GM18517 (cell line): Measurements from ENCODE around the gene NCR2.

Experiments
- ATAC-seq: cut with Tn5 transposase; IDR thresholded peaks from one replicate; pipeline ENCODE4 v1.9.1; 2021; ENCODE audit warnings: mild to moderate bottlenecking, moderate library complexity; ENCODE audit not compliant: unreplicated experiment

NCR2 gene

DNA sequence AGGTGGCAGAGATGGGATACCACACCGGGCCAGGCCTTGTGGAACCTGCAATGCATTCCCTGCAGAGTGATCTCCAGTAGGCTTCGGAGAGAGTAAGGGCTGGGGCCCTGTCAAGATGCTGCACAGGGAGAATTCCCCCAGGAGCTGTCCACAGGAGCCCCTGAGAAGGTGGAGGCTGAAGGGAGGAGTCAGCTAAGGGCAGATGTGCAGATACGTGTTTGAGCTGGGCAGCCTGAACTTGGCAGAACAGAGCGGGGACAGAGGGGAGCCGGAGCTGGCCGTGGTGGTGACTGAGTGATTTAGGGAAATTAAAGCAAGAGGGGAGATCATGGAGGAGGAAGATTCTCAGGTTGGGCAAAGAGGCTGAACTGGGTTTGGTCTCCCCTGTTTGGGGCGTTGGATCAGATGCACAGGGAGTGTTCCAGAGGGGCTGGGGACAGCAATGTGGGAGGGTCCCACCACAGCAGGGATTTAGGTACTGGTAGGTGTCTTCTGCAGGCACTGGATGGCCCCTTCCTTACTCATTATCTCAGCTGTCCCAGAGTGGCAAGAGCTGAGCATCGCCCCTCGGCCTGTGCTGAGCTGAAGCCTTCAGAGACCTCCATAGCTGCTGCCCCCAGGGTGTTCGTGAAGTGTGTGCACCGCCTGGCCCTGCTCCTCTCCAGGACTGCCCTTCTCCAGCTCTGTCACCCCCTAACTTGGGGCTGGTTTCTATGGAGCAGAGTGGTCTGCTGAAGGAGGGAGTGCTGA, 3.8 kb upstream of the NCR2 start:
- ATAC-seq, result no peak

DNA sequence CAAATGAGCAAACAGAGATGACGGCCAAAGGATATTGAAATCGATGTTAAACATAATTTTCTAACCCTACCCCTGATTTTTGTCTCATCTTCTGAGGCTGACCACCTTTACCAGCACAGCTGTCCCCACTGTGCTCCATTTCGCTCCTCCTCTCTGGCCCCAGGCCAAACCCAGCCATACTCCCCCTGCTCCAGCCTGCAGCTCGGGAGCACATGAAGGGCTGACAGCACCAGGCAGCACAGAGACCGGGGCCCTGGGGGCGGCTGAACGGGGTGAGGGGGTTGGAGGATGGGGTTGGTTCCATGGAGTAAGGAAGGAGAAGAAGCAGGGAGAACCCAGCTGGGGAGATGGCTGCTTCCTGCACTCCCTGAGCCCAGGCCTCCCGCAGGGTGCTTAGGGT, 3.2 kb upstream of the NCR2 start:
- ATAC-seq, result no peak

DNA sequence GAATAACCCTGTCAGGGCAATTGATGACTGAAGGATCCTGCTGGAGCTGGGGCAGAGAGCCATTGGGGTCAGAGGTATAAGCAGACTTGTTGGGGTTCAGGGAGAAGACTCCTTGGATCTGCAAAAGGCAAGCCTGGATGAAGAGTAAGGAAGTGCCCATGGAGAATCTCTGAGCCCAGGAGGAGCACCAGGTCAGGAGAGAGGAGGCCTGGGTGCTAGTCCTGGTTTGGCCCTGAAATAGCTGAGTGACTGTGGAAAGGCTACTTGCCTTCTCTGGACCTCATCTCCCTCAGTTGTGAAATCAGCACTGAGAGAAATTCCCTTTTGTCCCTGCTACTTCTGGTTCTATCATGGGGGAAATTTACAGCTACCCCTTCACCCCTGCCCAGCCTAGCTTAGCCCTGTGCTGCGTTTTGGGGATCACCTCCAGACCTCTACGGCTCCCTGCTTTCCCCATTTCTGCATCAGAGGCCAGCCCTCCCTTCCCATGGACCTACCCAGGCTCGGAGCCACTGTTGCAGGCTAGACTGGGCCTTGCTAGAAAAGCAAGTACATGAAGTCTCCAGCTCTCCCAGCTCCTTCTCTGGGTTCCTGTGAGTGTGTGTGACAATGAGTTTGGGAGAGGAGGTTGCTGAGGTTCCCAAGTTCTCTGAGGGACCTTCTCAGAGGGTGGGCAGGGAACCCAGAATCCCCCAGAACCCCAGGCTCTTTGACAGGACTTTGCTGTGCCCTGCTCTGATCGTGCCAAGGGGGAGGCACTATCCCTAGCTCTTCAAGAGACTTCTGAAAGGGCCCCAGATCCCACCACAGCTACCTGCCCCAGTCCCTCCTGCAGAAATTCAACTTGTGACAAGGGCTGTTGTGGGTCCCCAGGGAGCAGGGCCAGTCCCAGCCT, 2.3 kb upstream of the NCR2 start:
- ATAC-seq, result no peak

DNA sequence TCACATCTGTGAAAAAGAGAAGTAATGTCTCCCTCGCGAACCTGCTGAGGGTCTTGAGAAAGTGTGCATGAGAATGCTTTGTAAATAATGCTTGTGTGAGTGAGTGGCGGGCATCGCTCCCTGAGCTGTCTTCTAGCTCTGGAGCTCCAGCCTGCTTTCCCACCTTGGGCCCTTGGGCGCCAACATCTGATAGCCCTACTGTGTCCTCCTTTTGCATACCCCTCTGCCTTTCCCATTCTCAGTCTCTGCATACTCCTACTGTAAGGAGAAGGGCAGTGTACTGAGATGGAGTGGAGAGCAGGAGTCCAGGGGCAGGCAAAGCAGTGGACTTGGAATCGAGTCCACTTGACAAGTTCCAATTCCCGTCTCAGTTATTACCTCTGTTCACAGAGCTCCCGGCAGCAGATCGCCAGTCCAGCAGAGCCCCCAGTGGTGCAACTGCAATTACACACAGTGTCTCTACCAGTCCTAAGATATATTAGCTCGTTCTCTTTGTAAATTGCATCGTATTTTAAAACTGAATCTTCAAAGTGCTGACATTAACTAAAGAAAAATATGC, 847 bp upstream of the NCR2 start:
- ATAC-seq, result no peak

DNA sequence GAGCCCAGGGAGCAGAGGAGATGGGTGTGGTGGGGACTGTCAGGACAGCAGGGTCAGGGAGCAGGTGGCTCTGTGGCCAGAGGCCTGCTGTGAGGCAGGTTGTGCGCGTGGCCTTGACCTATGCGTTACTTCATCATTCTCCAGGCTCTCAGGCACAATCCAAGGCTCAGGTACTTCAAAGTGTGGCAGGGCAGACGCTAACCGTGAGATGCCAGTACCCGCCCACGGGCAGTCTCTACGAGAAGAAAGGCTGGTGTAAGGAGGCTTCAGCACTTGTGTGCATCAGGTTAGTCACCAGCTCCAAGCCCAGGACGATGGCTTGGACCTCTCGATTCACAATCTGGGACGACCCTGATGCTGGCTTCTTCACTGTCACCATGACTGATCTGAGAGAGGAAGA, 535 bp downstream of the NCR2 start:
- ATAC-seq, result no peak

DNA sequence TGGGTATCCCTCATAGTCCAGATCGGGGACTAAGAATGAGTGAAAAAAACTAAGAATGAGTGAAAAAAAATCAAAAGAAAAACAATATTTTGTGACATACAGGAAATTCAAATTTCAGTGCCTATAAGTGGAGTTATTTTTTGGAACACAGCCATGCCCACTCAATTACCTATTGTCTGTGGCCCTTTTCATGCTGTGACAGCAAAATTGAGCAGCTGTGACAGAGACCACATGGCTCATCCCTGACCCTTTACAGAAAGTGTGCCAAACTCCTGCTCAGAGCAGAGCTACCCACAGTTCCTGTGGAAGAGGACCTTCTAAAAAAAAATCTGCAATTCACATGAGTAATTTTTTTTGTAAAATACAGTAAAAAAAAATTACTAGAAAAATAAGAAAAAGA, 1.4 kb downstream of the NCR2 start:
- ATAC-seq, result no peak

DNA sequence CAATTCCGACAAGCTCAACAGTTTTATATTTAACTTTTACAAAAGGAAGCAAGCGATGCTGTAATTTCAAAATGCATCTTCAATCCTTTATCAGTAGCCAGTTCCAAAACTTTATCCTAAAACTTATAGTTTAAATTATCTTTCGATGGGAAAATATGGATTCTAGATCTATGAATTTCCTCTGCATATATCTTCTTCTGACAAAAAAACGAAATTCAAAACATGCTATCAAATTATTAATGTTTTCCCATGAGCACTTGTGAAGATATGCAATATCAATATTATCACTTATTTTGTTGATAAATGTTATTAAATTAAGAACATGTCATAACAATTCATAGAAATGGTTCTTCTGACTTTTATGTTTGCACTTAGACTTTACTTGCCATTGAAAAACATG, 2.3 kb downstream of the NCR2 start:
- ATAC-seq, result no peak

DNA sequence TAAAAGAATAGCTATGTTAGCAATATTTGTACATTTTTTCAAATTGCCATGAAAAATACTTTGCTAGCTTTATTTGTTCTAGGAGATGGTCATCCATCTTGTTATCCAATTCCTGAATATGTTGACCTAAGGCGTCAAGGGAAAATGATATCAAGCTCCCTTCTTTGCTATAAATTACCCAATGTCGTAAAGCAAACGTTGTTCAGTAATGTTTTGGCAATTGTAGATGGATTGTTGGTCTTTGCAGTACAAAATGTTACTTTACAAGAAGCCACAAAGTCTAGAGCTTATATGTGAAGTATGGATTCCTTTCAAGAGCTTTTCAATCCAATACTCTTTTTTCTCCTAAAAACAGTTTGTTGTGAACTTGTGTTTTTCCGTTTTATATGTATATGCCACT, 3.3 kb downstream of the NCR2 start:
- no peak for ATAC-seq

DNA sequence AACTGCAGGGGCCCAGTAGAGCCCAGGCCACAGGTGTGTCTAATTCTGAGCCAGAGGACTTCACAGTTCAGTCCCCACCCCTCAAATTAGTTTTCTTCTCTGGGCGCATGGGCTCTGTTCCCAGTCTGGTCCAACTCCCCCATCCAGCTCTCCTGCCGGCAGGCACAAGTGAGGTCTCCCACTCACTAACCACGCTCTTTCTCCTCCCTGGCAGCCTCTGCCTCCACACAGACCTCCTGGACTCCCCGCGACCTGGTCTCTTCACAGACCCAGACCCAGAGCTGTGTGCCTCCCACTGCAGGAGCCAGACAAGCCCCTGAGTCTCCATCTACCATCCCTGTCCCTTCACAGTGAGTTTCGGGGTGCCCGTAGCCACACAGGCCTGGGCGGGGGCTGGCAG, 6.2 kb downstream of the NCR2 start:
- no peak for ATAC-seq

DNA sequence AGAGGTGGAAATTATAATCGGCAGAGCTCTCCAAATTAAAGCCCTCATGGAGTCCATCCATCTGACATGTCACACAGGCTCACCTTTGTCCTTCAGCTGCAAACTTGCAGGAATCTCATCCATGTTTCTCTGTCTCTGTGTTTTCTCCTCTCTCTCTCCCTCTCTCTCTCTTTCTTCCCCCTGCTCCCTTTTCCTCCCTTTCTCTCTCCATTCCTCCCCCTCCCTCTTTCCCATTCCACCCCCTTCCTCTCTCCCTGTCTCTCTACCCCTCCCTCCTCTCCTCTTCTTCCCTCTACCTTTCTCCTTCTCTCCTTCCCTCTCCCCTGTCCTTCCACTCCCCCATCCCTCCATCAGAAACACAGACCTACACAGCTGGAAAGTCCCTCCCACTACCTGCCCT, 6.8 kb downstream of the NCR2 start:
- no peak for ATAC-seq

DNA sequence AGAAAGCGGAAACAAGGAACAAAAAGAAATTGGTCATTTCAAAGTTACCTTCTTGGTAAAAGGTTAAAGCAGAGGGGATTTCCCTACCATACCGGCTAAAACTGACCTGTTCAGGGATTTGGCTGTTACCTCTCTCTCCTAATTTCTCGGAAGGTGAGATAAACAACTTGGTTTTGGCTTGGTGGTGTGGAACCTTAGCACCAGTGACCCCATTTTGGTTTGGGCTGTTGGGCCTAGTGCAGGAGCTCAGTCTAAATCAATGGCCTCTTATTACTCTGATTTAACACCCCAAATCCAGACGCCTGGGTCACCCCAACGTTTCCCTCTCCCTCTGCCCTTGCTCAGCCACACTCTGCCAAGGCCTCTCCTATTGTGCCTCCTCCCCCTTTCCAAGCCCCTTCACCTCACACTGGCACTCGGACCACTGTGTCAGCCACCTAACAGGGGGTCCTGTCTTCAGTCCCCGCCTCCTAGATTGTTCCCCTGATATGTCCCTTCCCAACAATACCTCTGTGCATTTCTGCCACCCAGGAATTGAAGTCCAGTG, 8.3 kb downstream of the NCR2 start:
- ATAC-seq, result no peak

DNA sequence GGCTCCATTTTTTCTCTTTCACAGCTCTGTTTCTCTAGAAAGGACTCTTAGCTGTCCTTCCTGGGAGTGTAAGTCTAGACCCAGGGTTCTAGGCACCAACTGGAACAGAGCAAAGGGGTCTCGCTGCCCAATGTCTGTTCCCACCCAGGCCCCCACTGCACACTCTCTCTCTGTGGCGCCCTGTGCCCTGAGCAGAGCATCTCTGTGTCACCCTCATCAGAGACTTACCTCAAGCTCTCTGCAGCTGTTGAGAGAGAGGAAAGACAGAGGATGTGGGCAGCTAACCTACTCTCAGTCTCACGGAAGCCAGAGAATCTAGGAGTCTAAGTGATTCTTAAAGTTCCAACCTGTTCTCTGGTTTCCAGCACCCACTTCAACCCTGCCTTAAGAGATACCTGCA, 9.5 kb downstream of the NCR2 start:
- no peak for ATAC-seq

DNA sequence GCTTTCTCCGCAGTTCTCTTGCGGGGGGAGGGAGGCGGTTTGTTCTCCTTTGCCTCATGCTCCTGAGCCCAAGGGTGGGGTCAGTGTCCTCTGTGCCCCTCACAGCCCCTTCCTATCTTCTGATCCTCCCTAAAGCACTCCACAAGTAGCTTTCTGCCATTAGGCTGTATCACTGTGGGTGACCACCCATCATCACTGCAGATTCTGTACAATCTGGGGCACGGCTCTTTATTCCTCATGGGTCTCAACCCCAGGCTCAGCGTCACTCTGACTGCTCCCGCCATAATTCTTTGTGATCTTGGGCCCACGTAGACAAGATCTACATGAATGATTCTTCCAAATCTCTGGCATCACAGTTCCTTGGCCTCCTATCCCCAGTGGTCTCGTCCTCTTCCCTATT, 10.5 kb downstream of the NCR2 start:
- ATAC-seq, result no peak

DNA sequence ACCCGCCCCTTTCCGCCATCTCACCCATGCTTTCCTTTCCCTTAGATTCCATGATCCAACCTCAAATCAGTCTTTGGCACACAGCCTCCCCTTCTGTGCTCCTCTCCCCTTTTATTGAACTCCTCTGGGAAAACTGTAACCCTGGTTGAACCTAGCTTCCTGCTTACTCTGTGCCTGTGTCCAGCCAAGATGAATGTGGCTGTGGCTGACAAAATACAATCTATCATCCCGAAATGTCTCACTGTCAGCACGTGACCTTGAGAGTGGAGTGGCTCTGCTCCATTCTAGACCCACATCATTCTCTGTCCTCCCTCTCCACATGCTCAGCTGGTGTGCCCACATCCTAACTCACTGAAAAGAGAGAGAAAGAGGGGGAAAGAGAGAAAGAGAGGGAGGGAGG, 11.0 kb downstream of the NCR2 start:
- ATAC-seq, result no peak

DNA sequence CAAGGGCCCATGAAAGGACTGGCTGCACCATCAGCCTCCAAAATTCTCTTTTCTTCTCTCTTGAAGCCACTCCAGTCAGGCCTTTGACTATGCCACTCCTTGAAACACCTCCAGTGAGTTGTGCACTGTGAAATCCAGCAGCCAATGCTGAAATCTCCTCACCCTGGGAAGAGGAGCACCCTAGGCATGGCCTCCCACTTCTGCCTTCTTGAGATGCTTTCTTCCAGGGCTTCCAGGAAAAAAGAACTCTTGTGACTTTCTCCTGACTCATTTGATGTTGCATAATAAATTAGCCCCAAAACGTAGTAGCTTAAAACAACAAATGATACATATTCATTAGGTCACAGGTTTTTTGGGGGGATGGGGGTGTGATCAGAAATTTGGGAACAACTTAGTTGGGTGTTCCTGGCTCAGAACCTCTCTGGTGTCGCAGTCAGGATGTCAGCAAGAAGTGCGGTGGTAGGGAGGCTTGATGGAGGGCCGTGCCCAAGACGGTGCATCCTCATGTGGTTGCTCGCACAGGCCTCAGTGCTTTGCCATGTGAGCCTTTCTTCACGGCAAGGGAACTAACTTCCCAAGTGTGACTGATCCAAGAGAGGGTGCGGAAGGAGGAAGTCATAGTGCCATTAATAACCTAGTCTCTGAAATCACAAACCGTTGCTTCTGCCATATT, 12.1 kb downstream of the NCR2 start:
- no peak for ATAC-seq

DNA sequence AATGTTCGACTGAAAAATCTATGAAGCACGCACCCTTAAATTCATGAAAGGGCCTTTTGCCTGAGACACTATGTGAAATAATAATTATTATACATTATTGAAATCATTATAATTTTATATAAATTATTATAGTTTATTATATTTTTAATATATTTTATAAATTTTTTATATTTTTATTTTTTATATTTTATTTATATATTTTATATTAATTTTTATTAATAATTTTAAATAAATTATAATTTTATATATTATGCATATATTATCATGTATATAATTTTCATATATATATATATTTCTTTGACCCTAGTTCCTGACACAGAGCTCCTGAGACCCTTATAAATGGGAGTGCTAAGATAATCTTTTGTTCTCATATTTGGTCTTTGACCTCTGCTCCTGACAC, 13.5 kb downstream of the NCR2 start:
- no peak for ATAC-seq

DNA sequence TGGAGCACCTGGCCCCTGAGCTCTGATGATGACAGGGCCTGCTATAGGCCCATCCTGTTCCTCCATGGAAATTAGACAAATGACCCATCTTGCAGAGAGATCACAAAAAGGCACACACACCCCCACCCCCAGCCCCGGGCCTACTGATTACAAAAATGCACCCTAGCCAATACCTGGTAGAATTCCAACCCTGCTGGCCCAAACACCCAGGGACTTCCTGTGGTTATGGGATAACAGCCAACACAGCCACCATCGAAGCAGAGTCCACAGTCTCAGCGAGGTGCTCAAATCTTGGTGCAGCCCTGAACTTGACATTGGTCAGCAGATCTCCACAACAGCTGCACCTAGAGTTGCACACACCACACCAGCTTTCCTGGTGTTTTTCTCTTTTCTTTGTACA, 17.0 kb downstream of the NCR2 start:
- no peak for ATAC-seq

DNA sequence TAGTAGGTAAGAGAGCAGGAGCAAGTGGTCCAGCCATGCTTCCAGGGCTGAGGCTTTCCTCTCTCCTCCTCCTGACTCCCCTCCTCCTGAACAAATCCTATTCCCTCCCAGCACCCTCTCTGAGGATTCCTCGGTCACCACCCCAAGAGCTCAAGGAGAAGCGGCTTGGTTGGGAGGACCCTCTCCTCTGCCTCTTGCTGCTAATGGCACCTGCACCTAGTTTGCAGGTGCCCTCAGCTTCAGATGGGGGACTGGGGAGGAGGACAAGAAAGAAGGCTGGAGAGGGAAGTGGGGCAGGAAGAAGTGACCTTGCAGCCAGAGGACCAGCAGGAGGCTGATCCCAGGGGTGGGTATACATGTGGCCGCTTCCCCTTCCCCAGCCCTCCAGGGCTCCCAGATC, 17.5 kb downstream of the NCR2 start:
- no peak for ATAC-seq

DNA sequence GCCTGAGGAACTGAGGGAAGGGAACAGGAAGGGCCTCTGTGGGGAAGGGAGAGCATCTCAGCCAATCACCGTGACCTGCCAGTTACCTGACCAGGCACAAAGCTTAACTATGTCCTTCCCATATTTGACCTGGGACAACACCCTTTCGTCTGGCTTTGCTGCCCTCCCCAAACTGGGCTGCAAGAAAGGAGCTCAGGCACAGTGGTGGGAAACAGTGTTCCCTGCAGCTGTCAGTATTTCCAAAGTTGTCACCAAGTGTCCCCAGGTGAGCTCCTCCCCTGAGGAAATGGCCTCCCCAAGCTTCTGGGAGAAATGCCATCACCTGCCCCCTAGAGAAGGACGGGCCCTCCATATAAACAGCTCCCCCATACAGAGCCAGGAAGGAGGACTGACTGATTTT, 17.9 kb downstream of the NCR2 start:
- ATAC-seq, result no peak

DNA sequence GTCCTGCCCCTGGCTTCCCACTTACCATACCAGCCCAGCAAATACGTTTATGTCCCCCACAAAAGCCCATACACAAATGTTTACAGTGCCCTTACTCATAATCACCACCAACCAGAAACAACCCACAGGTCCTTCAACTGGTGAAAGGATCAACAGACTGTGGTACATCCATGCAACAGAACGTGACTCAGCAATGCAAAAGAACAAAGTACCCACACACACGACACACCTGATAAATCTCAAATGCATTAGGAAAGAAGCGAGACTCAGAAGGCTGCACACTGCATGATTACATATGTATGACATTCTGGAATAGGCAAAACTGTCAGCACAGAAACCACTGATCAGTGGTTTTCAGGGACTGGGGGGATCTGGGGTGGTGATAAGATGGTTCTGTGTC, 20.5 kb downstream of the NCR2 start:
- ATAC-seq, result no peak

DNA sequence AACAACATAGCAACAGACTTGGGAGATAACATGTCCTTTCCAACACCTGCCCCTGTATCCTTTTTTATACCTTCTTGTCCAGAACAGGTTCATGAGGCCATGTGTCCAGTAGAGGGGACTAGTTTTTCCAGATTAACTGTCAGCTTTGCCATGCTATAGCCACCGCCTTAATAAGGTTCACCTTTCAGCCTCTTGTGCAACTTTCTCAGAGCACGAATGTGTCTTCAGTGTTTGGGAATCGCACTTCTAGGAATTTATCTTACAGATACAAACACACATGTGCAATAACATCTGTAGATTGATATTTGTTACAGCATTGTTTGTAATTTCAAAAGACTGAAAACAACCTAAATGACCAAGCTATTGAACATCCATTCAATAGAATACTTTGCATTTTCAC, 21.4 kb downstream of the NCR2 start:
- no peak for ATAC-seq
